Vagina (tissue), 2 donors: ENCODE data around the gene BEND7. TPM values are rescaled to one million over a fixed set of nuclear protein-coding genes. Genes with fewer than 3 reads are reported as not detected.

Experiments used
- DNase-seq, 2 donors: peaks; one replicate each; pipeline ENCODE4 v3.0.0-alpha.2; 2017; ENCODE audit errors: extremely low spot score in 2 of 2
- H3K27ac ChIP-seq: fragments of 200-600 bp; sonication (generic); one replicate; pipeline ENCODE4 v1.5.1; 2019
- H3K27me3 ChIP-seq: fragments of 200-600 bp; sonication (generic); one replicate; pipeline ENCODE4 v1.5.1; 2019
- H3K36me3 ChIP-seq, 2 donors: fragments of 200-600 bp; sonication (generic); one replicate each; pipeline ENCODE4 v1.5.1; 2017 to 2019
- H3K4me1 ChIP-seq: fragments of 200-600 bp; sonication (generic); one replicate; pipeline ENCODE4 v1.5.1; 2019
- H3K4me3 ChIP-seq, 2 donors: fragments of 200-600 bp; sonication (generic); 1 replicate in 1 of 2; 2 replicates in 1 of 2; pipeline ENCODE4 v1.5.1; 2016 to 2019
- H3K9me3 ChIP-seq: fragments of 200-600 bp; sonication (generic); one replicate; pipeline ENCODE4 v1.5.1; 2019
- CTCF ChIP-seq, 3 experiments: fragments of 450-650 bp in 2 of 3; fragments of 200-600 bp in 1 of 3; sonication (generic) in 1 of 3; IDR thresholded peaks; one replicate each; pipeline ENCODE4 v1.5.1; 2017 to 2019; ENCODE audit warnings: antibody characterized with exemption in 3 of 3, mild to moderate bottlenecking in 2 of 3, moderate library complexity in 2 of 3
- POLR2A ChIP-seq, 2 donors: fragments of 450-650 bp; IDR thresholded peaks; one replicate each; pipeline ENCODE4 v1.6.1; 2017; ENCODE audit warnings: antibody characterized with exemption in 2 of 2, mild to moderate bottlenecking in 2 of 2, moderate library complexity in 2 of 2
- POLR2AphosphoS5 ChIP-seq, 2 donors: sonication (generic); formaldehyde crosslinking; IDR thresholded peaks; one replicate each; pipeline ENCODE4 v1.9.0; 2017; ENCODE audit warnings: antibody characterized with exemption in 2 of 2, mild to moderate bottlenecking in 2 of 2, low read depth in 1 of 2; ENCODE audit not compliant: insufficient read depth in 1 of 2
- intact Hi-C: fragments of 100-400 bp; cut with DNase I; formaldehyde crosslinking; loops from one replicate; pipeline ENCODE4 v1.15.1; 2023
- total RNA-seq: library from RNA; depleted of rRNA; stranded (reverse); fragments of >200 nt; gene quantifications from one replicate; pipeline ENCODE4 v1.2.3, GENCODE V29; 2016

The BEND7 gene
- total RNA-seq, 1 donor from 2014 or later = 16.2 TPM

DNA sequence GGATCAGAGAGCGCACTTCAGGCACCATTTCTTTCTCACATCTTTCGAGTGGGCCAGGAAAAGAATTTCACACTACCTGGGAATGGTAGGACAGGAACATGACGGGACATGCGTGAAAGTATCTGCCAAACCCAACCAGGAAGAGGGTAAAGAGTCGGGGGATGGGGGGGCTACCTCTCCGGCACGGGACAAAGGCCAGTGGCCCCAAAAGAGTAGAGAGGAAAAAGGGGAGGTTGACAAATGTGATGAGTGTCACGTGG lies 830 bp upstream of the BEND7 start:
- TF ChIP-seq POLR2A (IDR thresholded peaks at IDR 0.05) (no peak), POLR2AphosphoS5 (IDR thresholded peaks at IDR 0.05; ENCODE audit: insufficient read depth in 1 of 2, low read depth in 1 of 2) (no peak), CTCF (IDR thresholded peaks at IDR 0.05) (no peak)
- Histone ChIP-seq H3K27me3 (no peaks in the 10 kb centered on the region), H3K4me1 (peaks cover 11% of the 10 kb centered on the region), H3K4me3 (peak overlapping the region; percentile 45 to 52), H3K36me3 (no peaks in the 10 kb centered on the region), H3K27ac (no peak overlapping the region), H3K9me3 (no peaks in the 10 kb centered on the region)
- intact Hi-C loops = no loop called here
- no peak for DNase-seq

DNA sequence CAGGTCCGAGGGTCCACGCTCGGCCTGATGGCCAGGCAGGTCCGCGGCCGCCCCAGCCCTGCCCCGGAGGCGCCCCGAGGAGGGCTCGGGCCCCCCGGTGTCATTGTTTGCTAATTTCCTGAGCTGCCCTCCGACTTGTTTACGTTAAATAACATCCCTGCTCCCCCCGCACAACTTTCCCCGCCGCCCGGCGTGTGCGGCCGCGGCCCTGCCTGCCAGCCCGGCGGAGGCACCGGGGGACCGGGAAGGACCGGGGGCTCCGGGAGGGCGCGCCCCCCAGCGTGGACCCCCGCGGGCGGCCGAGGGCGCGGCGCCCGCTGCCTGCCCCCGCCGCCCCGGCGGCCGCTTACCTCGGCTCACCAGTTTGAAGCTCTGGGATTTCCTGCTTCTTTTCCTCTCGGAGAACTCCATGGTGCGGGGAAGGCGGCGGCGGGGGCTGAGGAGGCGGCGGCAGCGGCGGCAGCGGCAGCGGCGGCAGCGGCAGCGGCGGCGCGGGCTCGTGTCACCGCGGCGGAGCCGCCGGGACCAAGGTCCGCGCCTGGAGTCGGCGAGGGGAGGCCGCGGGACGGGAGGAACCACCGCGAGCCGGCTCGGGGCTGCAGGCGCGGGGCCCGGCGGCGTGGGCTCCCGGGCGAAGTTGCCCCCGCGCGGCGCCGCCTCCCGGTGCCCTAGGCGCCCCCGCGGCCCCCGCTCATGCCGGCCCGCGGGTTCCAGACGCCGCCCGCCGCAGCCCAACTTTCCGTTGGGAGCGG lies 515 bp downstream of the BEND7 start:
- H3K4me3 ChIP-seq = peak overlapping the region; percentile 49 to 73
- peak overlapping the region; percentile 70 for H3K27ac ChIP-seq
- no peak for TF ChIP-seq CTCF (IDR thresholded peaks at IDR 0.05)
- no peak for TF ChIP-seq POLR2AphosphoS5 (IDR thresholded peaks at IDR 0.05; ENCODE audit: insufficient read depth in 1 of 2, low read depth in 1 of 2)
- no peak for TF ChIP-seq POLR2A (IDR thresholded peaks at IDR 0.05)
- no peaks in the 10 kb centered on the region for H3K9me3 ChIP-seq
- intact Hi-C loops = no loop called here
- H3K4me1 ChIP-seq = peaks cover 11% of the 10 kb centered on the region
- H3K27me3 ChIP-seq = no peaks in the 10 kb centered on the region
- no peak for DNase-seq
- no peaks in the 10 kb centered on the region for H3K36me3 ChIP-seq

DNA sequence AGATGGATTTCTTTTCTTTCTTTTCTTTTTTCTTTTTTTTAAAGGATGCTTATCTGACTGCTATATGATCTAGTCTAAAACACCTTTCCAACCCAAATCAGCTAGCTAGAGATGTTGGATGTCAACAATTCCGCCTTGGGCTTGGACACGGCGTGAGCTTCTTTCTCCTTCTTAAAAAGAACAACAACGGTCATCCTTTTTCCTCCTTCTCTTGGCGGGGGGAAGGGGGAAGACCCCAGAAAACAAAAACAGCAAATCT lies 1.0 kb downstream of the BEND7 start:
- Histone ChIP-seq H3K27ac (peak overlapping the region; percentile 70), H3K4me3 (peak overlapping the region; percentile 49 to 73), H3K27me3 (no peaks in the 10 kb centered on the region), H3K36me3 (no peaks in the 10 kb centered on the region), H3K9me3 (no peaks in the 10 kb centered on the region), H3K4me1 (peaks cover 11% of the 10 kb centered on the region)
- TF ChIP-seq POLR2A (IDR thresholded peaks at IDR 0.05) = no peak
- no peak for TF ChIP-seq POLR2AphosphoS5 (IDR thresholded peaks at IDR 0.05; ENCODE audit: insufficient read depth in 1 of 2, low read depth in 1 of 2)
- TF ChIP-seq CTCF (IDR thresholded peaks at IDR 0.05) = no peak
- no peak for DNase-seq
- intact Hi-C loops = no loop called here

DNA sequence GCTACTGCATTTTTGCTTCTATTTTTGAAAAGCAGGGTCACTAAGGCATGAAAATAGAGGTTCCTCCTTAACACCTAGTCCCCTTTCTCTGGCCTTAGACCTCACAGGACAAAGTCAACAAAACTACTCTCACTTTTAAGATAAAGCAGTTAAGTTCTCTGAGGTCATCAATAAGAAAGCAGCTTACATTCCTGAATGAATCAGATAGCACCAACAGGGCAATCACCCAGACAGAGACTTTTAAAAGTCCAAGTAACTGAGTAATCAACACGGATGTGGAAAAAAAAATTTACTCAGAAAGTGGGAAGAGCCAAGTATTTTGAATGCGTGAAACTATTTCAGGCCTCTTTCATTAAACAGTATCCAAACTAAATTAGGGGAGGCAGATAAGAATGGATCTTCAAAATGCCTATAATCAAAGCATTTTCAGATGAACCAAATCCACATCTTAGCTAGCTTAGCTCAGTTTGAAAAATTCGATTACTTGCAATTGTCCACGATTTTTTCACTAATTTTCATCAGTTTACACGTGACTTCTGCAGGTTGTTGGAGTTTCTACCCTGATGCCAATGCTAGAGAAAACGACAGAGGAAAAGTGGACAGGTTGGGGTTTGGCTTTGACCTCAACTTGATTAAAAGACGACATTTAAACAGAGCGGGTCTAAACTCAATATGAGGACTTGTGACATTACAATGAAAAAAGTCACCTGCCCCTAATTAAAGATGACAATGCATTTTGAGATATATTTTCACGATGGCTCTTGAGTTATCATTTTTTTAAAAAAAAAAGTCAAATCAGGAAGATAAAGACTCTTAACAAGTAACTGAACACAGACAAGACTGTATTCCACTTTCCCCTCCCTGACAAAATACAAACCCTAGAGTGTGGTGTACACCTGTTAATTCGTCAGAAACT lies 1.6 kb downstream of the BEND7 start:
- Histone ChIP-seq H3K4me3 (peak overlapping the region; percentile 49 to 73), H3K36me3 (no peaks in the 10 kb centered on the region), H3K27ac (peak overlapping the region; percentile 70), H3K27me3 (no peaks in the 10 kb centered on the region), H3K9me3 (no peaks in the 10 kb centered on the region), H3K4me1 (peaks cover 11% of the 10 kb centered on the region)
- DNase-seq = no peak
- TF ChIP-seq POLR2AphosphoS5 (IDR thresholded peaks at IDR 0.05; ENCODE audit: insufficient read depth in 1 of 2, low read depth in 1 of 2) (no peak), POLR2A (IDR thresholded peaks at IDR 0.05) (no peak), CTCF (IDR thresholded peaks at IDR 0.05) (no peak)
- intact Hi-C loops = no loop called here

DNA sequence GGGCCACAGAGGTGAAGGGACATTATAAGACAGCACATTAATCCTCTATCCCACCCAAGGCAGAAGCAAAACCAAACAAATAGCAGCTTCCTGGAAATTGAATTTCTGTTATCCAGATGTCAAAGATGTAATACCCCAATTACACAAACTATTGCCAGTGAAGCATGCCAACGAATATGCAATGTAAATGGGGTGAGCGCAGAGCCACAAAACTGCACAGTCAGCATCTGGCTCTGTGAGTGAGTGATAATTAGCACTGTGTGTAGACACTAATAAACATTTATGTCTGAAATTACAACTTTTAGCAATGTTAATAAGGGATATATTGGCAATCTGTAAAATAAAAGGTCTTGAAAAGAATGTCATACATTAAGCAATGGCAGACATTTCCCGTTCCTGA lies 3.2 kb downstream of the BEND7 start:
- H3K27ac ChIP-seq = no peak overlapping the region
- TF ChIP-seq CTCF (IDR thresholded peaks at IDR 0.05) (no peak), POLR2AphosphoS5 (IDR thresholded peaks at IDR 0.05; ENCODE audit: insufficient read depth in 1 of 2, low read depth in 1 of 2) (no peak), POLR2A (IDR thresholded peaks at IDR 0.05) (no peak)
- H3K9me3 ChIP-seq = no peaks in the 10 kb centered on the region
- no peak overlapping the region for H3K4me3 ChIP-seq
- no peak for DNase-seq
- no peaks in the 10 kb centered on the region for H3K36me3 ChIP-seq
- intact Hi-C loops = no loop called here
- H3K27me3 ChIP-seq = no peaks in the 10 kb centered on the region
- H3K4me1 ChIP-seq = peaks cover 11% of the 10 kb centered on the region
